H9 (cell line): ENCODE results near the gene DENND6B. TPM values are rescaled to one million over a fixed set of nuclear protein-coding genes. Genes with fewer than 3 reads are reported as not detected.
"Not testable (repeated sequence)": the region's sequence is repeated elsewhere in the genome, so short reads cannot be mapped to it uniquely, and the experiment has no call there.

Experiments
- DNase-seq: peaks from one replicate; pipeline ENCODE4 v3.0.0-alpha.2; 2017
- H2AFZ ChIP-seq: one replicate; pipeline ENCODE4 v1.6.1; 2013; ENCODE audit warnings: mild to moderate bottlenecking, low read length, control low read depth, moderate library complexity
- H2AK5ac ChIP-seq: 2 replicates; pipeline ENCODE4 v1.6.1; 2013; ENCODE audit warnings: low read length, control low read depth, mixed read lengths; ENCODE audit not compliant: insufficient read length
- H2BK120ac ChIP-seq: one replicate; pipeline ENCODE4 v1.6.1; 2013; ENCODE audit warnings: low read depth, mild to moderate bottlenecking, low read length, control low read depth, inconsistent platforms; ENCODE audit not compliant: poor library complexity, severe bottlenecking
- H2BK12ac ChIP-seq: 2 replicates; pipeline ENCODE4 v1.6.1; 2013; ENCODE audit warnings: low read length, control low read depth, mixed read lengths, low read depth; ENCODE audit not compliant: insufficient read length
- H2BK15ac ChIP-seq: 2 replicates; pipeline ENCODE4 v1.6.1; 2013; ENCODE audit warnings: low read depth, low read length, control low read depth
- H2BK20ac ChIP-seq: one replicate; pipeline ENCODE4 v1.6.1; 2013; ENCODE audit warnings: low read depth, mild to moderate bottlenecking, low read length, control low read depth, inconsistent platforms; ENCODE audit not compliant: poor library complexity, severe bottlenecking
- H2BK5ac ChIP-seq: 2 replicates; pipeline ENCODE4 v1.6.1; 2013; ENCODE audit warnings: low read length, control low read depth, mixed read lengths; ENCODE audit not compliant: insufficient read length
- H3K14ac ChIP-seq: 2 replicates; pipeline ENCODE4 v1.6.1; 2013; ENCODE audit warnings: low read length, control low read depth; ENCODE audit not compliant: insufficient read depth
- H3K18ac ChIP-seq: 2 replicates; pipeline ENCODE4 v1.6.1; 2013; ENCODE audit warnings: low read depth, mild to moderate bottlenecking, mixed read lengths, low read length, control low read depth; ENCODE audit not compliant: insufficient read length
- H3K23ac ChIP-seq: 2 replicates; pipeline ENCODE4 v1.6.1; 2013; ENCODE audit warnings: low read length, control low read depth, mixed read lengths, low read depth; ENCODE audit not compliant: insufficient read length
- H3K23me2 ChIP-seq: 2 replicates; pipeline ENCODE4 v1.6.1; 2013; ENCODE audit warnings: low read depth, mild to moderate bottlenecking, mixed read lengths, low read length, control low read depth; ENCODE audit not compliant: insufficient read length, poor library complexity, severe bottlenecking
- H3K27ac ChIP-seq: 2 replicates; pipeline ENCODE4 v1.5.1; 2013; ENCODE audit warnings: low read length, control low read depth, mixed read lengths, low read depth; ENCODE audit not compliant: insufficient read length
- H3K27me3 ChIP-seq: 2 replicates; pipeline ENCODE4 v1.6.1; 2013; ENCODE audit warnings: low read length, control low read depth, inconsistent platforms; ENCODE audit not compliant: insufficient read depth
- H3K4ac ChIP-seq: 2 replicates; pipeline ENCODE4 v1.6.1; 2013; ENCODE audit warnings: low read depth, mild to moderate bottlenecking, control low read depth, inconsistent platforms, low read length, moderate library complexity
- H3K4me1 ChIP-seq: 2 replicates; pipeline ENCODE4 v1.6.1; 2013; ENCODE audit warnings: low read length, control low read depth, inconsistent platforms; ENCODE audit not compliant: insufficient read depth
- H3K4me2 ChIP-seq: 2 replicates; pipeline ENCODE4 v1.6.1; 2013; ENCODE audit warnings: low read length, control low read depth, mixed read lengths; ENCODE audit not compliant: insufficient read length, insufficient read depth
- H3K56ac ChIP-seq: 2 replicates; pipeline ENCODE4 v1.6.1; 2013; ENCODE audit warnings: low read depth, mild to moderate bottlenecking, mixed read lengths, low read length, control low read depth; ENCODE audit not compliant: insufficient read length
- H3K79me1 ChIP-seq: 2 replicates; pipeline ENCODE4 v1.6.1; 2013; ENCODE audit warnings: low read depth, mild to moderate bottlenecking, moderate library complexity, low read length, control low read depth, inconsistent platforms; ENCODE audit not compliant: insufficient read depth, poor library complexity, severe bottlenecking
- H3K79me2 ChIP-seq: 2 replicates; pipeline ENCODE4 v1.6.1; 2013; ENCODE audit warnings: low read length, control low read depth, inconsistent platforms; ENCODE audit not compliant: insufficient read depth
- H3K9ac ChIP-seq: 2 replicates; pipeline ENCODE4 v1.6.1; 2013; ENCODE audit warnings: low read length, control low read depth, mixed read lengths; ENCODE audit not compliant: insufficient read length; ENCODE audit errors: extremely low read depth
- H3K9me3 ChIP-seq: one replicate; pipeline ENCODE4 v1.6.1; 2013; ENCODE audit warnings: low read depth, low read length, inconsistent platforms; ENCODE audit not compliant: control insufficient read depth
- H3T11ph ChIP-seq: one replicate; pipeline ENCODE4 v1.6.1; 2013; ENCODE audit warnings: mild to moderate bottlenecking, low read length, control low read depth, inconsistent platforms
- H4K20me1 ChIP-seq: one replicate; pipeline ENCODE4 v1.6.1; 2013; ENCODE audit not compliant: control insufficient read depth, insufficient read length, insufficient read depth
- H4K5ac ChIP-seq: 2 replicates; pipeline ENCODE4 v1.6.1; 2013; ENCODE audit warnings: low read depth, mild to moderate bottlenecking, mixed read lengths, low read length, control low read depth; ENCODE audit not compliant: insufficient read length
- H4K8ac ChIP-seq: replicated peaks from 2 replicates; pipeline ENCODE4 v1.6.1; 2013; ENCODE audit warnings: low read length, control low read depth, mixed read lengths, low read depth; ENCODE audit not compliant: insufficient read length
- H4K91ac ChIP-seq: 2 replicates; pipeline ENCODE4 v1.6.1; 2013; ENCODE audit warnings: low read depth, mild to moderate bottlenecking, moderate library complexity, mixed read lengths, low read length, control low read depth; ENCODE audit not compliant: insufficient read length
- H3K27ac Mint-ChIP-seq, 3 experiments: 2 replicates in 2 of 3; 3 replicates in 1 of 3; pipeline ENCODE4 v1.8.0; 2020 to 2021; ENCODE audit warnings: mixed read lengths in 3 of 3, mild to moderate bottlenecking in 1 of 3, moderate library complexity in 1 of 3
- H3K27me3 Mint-ChIP-seq: 2 replicates; pipeline ENCODE4 v1.8.0; 2021; ENCODE audit warnings: low read depth, mild to moderate bottlenecking, moderate library complexity, mixed read lengths
- H3K36me3 Mint-ChIP-seq, 3 experiments: 2 replicates in 2 of 3; 3 replicates in 1 of 3; pipeline ENCODE4 v1.8.0; 2020 to 2021; ENCODE audit warnings: low read depth in 3 of 3, mixed read lengths in 3 of 3; ENCODE audit not compliant: insufficient read depth in 1 of 3
- H3K4me1 Mint-ChIP-seq, 2 experiments: 2 replicates each; pipeline ENCODE4 v1.8.0; 2020; ENCODE audit warnings: mixed read lengths in 2 of 2
- H3K4me3 Mint-ChIP-seq, 2 experiments: 2 replicates in 1 of 2; 3 replicates in 1 of 2; pipeline ENCODE4 v1.8.0; 2020 to 2021; ENCODE audit warnings: mild to moderate bottlenecking in 2 of 2, mixed read lengths in 2 of 2, moderate library complexity in 1 of 2
- H3K9me3 Mint-ChIP-seq, 2 experiments: 2 replicates in 1 of 2; 3 replicates in 1 of 2; pipeline ENCODE4 v1.8.0; 2020; ENCODE audit warnings: mild to moderate bottlenecking in 2 of 2, mixed read lengths in 2 of 2, moderate library complexity in 1 of 2
- WGBS: extraction: QIAGEN DNeasy Blood & Tissue Kit; methylation state at CpG from one replicate; pipeline ENCODE4 v1.1.7; 2013; ENCODE audit warnings: missing lambda C conversion rate, low lambda C conversion rate, mixed read lengths; ENCODE audit not compliant: insufficient read length; ENCODE audit errors: extremely low coverage; 5-methylcytosine and 5-hydroxymethylcytosine counted together
- total RNA-seq: library from RNA; stranded (reverse); gene quantifications from 2 replicates; pipeline ENCODE4 v1.2.1, GENCODE V29; 2021
- TF ChIP-seq, protein P1 (sequence below): fragments of 200-600 bp; sonication (generic); conservative IDR thresholded peaks from 3 replicates; pipeline ENCODE4 v1.8.0; 2021; ENCODE audit warnings: antibody characterized with exemption, mild to moderate bottlenecking

Gene DENND6B
- total RNA-seq, 1 experiment from 2014 or later = 1.5 TPM

DNA sequence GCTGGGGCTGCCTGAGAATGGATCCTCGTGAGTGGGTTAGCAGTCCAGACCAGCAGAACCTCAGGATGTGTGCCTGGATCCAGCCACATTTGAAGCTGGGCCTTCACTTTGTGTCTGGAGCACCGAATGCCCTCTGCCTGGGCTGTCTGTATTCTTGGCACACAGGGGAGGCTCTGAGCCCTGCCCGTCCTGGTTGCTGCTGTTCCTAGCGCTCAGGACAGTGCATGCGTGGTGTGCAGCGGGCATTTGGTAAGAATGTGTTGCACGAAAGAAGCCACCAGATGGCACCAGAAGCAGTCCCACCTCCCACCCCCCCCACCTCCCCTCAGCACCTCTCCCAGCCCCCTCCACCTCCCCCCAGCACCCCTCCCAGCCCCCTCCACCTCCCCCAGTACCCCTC, 52.5 kb downstream of the DENND6B start:
- no peak overlapping the region for H4K5ac ChIP-seq
- H4K8ac ChIP-seq = no peak overlapping the region
- peaks cover 24% of the 10 kb centered on the region for H3K27me3 Mint-ChIP-seq
- no peak overlapping the region for H3K27ac ChIP-seq
- no peaks in the 10 kb centered on the region for H3K79me2 ChIP-seq
- H2BK20ac ChIP-seq = no peak overlapping the region
- no peaks in the 10 kb centered on the region for H3K9me3 ChIP-seq
- TF ChIP-seq, protein P1, sequence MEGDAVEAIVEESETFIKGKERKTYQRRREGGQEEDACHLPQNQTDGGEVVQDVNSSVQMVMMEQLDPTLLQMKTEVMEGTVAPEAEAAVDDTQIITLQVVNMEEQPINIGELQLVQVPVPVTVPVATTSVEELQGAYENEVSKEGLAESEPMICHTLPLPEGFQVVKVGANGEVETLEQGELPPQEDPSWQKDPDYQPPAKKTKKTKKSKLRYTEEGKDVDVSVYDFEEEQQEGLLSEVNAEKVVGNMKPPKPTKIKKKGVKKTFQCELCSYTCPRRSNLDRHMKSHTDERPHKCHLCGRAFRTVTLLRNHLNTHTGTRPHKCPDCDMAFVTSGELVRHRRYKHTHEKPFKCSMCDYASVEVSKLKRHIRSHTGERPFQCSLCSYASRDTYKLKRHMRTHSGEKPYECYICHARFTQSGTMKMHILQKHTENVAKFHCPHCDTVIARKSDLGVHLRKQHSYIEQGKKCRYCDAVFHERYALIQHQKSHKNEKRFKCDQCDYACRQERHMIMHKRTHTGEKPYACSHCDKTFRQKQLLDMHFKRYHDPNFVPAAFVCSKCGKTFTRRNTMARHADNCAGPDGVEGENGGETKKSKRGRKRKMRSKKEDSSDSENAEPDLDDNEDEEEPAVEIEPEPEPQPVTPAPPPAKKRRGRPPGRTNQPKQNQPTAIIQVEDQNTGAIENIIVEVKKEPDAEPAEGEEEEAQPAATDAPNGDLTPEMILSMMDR = peak; percentile 49; the same call in 2 of the 3 replicates
- H3K14ac ChIP-seq = no peak overlapping the region
- peaks cover 2% of the 10 kb centered on the region; the same call in 1 of the 2 replicates for H3K27me3 ChIP-seq
- H3K56ac ChIP-seq = no peak overlapping the region
- no peak overlapping the region for H3K4ac ChIP-seq
- H3K4me1 ChIP-seq = no peaks in the 10 kb centered on the region
- no peak overlapping the region; a peak in 1 of 5 replicates for H3K4me3 Mint-ChIP-seq
- no peak overlapping the region for H3K27ac Mint-ChIP-seq
- no peak overlapping the region for H2BK5ac ChIP-seq
- H4K91ac ChIP-seq = no peak overlapping the region
- H2AFZ ChIP-seq = no peak overlapping the region
- H3K36me3 Mint-ChIP-seq = peaks cover 30 to 52% (median 42%) of the 10 kb centered on the region in 3 experiments
- no peak overlapping the region for H2BK120ac ChIP-seq
- no peaks in the 10 kb centered on the region for H4K20me1 ChIP-seq
- H3K79me1 ChIP-seq = no peaks in the 10 kb centered on the region
- no peak overlapping the region for H3K18ac ChIP-seq
- WGBS = no CpG with 5 or more reads among the region's 7 CpGs
- H3K9ac ChIP-seq = no peak overlapping the region
- peaks cover 8 to 13% of the 10 kb centered on the region in 2 experiments for H3K9me3 Mint-ChIP-seq
- H3K4me1 Mint-ChIP-seq = peaks cover 2 to 11% of the 10 kb centered on the region in 2 experiments; a peak in 3 of 4 replicates
- no peak overlapping the region for H2BK12ac ChIP-seq
- no peak for DNase-seq
- no peak overlapping the region for H2AK5ac ChIP-seq
- peaks cover 5% of the 10 kb centered on the region for H3K23me2 ChIP-seq
- H3K4me2 ChIP-seq = no peak overlapping the region
- H2BK15ac ChIP-seq = no peak overlapping the region
- no peak overlapping the region for H3K23ac ChIP-seq
- H3T11ph ChIP-seq = no peak overlapping the region

DNA sequence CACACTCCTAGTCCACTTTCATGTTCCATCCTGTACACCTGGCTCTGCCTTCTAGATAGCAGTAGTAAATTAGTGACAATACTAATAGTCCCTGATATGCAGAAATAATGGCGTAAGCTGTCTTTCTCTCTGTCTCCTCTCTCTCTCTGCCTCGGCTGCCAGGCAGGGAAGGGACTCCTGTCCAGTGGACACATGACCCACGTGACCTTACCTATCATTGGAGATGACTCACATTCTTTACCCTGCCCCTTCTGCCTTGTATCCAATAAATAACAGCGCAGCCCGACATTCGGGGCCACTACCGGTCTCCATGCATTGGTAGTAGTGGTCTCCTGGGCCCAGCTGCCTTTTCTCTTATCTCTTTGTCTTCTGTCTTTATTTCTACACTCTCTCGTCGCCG, 53.0 kb downstream of the DENND6B start:
- H3K4me1 ChIP-seq, H2AFZ ChIP-seq, DNase-seq, H3K79me1 ChIP-seq, H3K9me3 ChIP-seq, H2BK20ac ChIP-seq, H2BK15ac ChIP-seq, H3K56ac ChIP-seq, H3K27ac Mint-ChIP-seq, H2BK120ac ChIP-seq, H3K4me3 Mint-ChIP-seq, H2BK5ac ChIP-seq, H3K27ac ChIP-seq, H3K27me3 ChIP-seq, H3K14ac ChIP-seq, H3K23ac ChIP-seq, H3T11ph ChIP-seq, H4K91ac ChIP-seq, H4K20me1 ChIP-seq, H3K79me2 ChIP-seq, H2BK12ac ChIP-seq, H3K23me2 ChIP-seq, H3K18ac ChIP-seq, H4K5ac ChIP-seq, H2AK5ac ChIP-seq, H3K9ac ChIP-seq, H3K4me2 ChIP-seq, H4K8ac ChIP-seq, H3K4ac ChIP-seq: not testable (repeated sequence)
- Mint-ChIP-seq H3K9me3 (peaks cover 8 to 13% of the 10 kb centered on the region in 2 experiments), H3K36me3 (peaks cover 26 to 47% (median 37%) of the 10 kb centered on the region in 3 experiments), H3K4me1 (peaks cover 2 to 12% of the 10 kb centered on the region in 2 experiments; a peak in 3 of 4 replicates), H3K27me3 (peaks cover 29% of the 10 kb centered on the region)
- WGBS = no CpG with 5 or more reads among the region's 10 CpGs
